IMR-90 (cell line): ENCODE data around the gene GK.

ENCODE experiments used
- CTCF ChIP-seq: conservative IDR thresholded peaks from 2 replicates; pipeline ENCODE4 v1.5.1; 2012; ENCODE audit warnings: mild to moderate bottlenecking, low read depth, low read length, improper control_type of control experiment
- RAD21 ChIP-seq: IDR thresholded peaks from 2 replicates; pipeline ENCODE4 v1.6.1; 2012; ENCODE audit warnings: low read length, improper control_type of control experiment
- RFX5 ChIP-seq: IDR thresholded peaks from 2 replicates; pipeline ENCODE4 v1.8.0; 2012; ENCODE audit warnings: low read depth, mild to moderate bottlenecking, low read length, moderate library complexity

GRCh38 chrX:30673884-30674598 is 20.8 kb downstream of the GK start:
- TF ChIP-seq CTCF (no peak), RFX5 (no peak), RAD21 (no peak)
